Measurements from ENCODE around the gene PMFBP1.

PMFBP1 gene

GRCh38 chr16:72164691-72165090 lies 7.3 kb downstream of the PMFBP1 start:
- no peak for DNase-seq
- H3K18ac ChIP-seq (ENCODE audit: low read depth in 1 of 2, low read length in 2 of 2): no peak overlapping the region
- no peaks in the 10 kb centered on the region for H3K9me3 ChIP-seq (ENCODE audit: control insufficient read depth, low read length)
- H2AFZ ChIP-seq (ENCODE audit: low read depth, low read length): no peak overlapping the region
- no peak overlapping the region for H3K14ac ChIP-seq (ENCODE audit: low read length in 2 of 2)
- H3K4ac ChIP-seq (ENCODE audit: low read depth in 1 of 2, low read length in 2 of 2): no peak overlapping the region
- H3K9ac ChIP-seq (ENCODE audit: low read length): no peak overlapping the region
- H2BK12ac ChIP-seq (ENCODE audit: low read length in 2 of 2): no peak overlapping the region
- no peak overlapping the region for H2BK15ac ChIP-seq (ENCODE audit: low read depth, poor library complexity, severe bottlenecking)
- no peaks in the 10 kb centered on the region for H3K79me1 ChIP-seq (replicated peaks; ENCODE audit: low read length, poor library complexity, severe bottlenecking)
- H2BK120ac ChIP-seq (ENCODE audit: low read depth, low read length): no peak overlapping the region
- no peaks in the 10 kb centered on the region for H3K36me3 ChIP-seq (ENCODE audit: control insufficient read depth in 1 of 2, insufficient read depth in 2 of 2, low read depth in 1 of 2, low read length in 2 of 2)
- WGBS: 73% methylated on average over 5 of the region's 5 CpGs
- H3K4me3 ChIP-seq (ENCODE audit: insufficient read depth in 1 of 2, low read depth in 1 of 2, low read length in 2 of 2): no peak overlapping the region
- no peak overlapping the region for H2AK5ac ChIP-seq (ENCODE audit: low read length, severe bottlenecking)
- no peak overlapping the region for H4K8ac ChIP-seq (ENCODE audit: low read length)
- no peak overlapping the region for H3K23ac ChIP-seq (ENCODE audit: low read length in 2 of 2)
- H3K27ac ChIP-seq (ENCODE audit: low read length, poor library complexity, severe bottlenecking): no peak overlapping the region
- H3K4me2 ChIP-seq (ENCODE audit: low read length, poor library complexity, severe bottlenecking): no peak overlapping the region
- peaks cover 0 to 9% of the 10 kb centered on the region in 2 experiments for H3K27me3 ChIP-seq (ENCODE audit: control insufficient read depth in 1 of 2, insufficient read depth in 1 of 2, low read length in 2 of 2)
- H4K91ac ChIP-seq (ENCODE audit: low read length): no peak overlapping the region
- no peak overlapping the region for H2BK5ac ChIP-seq (ENCODE audit: low read depth, low read length, poor library complexity, severe bottlenecking)
- H3K4me1 ChIP-seq (ENCODE audit: control insufficient read depth, insufficient read depth, low read depth, low read length): no peaks in the 10 kb centered on the region

DNA sequence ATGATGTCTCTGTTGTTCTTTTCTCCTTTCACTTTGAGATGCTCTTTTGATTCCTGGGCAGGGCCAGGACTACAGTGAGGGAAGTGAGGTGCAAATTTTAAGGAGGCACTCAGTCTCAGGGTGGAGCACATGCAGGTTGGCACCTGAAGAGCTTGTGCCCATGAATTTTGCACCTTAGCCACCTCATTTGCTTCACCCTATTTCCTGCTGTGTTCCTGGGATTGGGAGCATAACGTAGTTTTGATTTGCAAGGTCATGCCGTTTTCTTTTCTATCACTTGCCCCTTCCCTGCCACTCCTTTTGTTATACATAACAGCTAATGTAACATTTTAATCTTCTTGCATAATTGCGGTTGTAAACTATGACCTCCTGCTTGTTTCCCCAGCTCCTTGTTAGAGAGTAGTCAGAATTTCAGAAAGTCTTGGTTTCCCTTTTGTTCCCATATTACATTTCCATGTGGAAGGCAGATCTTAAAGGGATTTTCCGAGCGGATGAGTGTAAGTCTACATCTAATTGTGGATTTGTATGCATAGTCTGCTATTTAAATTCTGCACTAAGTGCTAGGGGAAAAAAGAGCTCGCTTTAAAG lies 9.8 kb downstream of the PMFBP1 start:
- WGBS: 39% methylated on average over 2 of the region's 6 CpGs

GRCh38 chr16:72159801-72160200 lies 12.2 kb downstream of the PMFBP1 start:
- WGBS: 63% methylated on average over 2 of the region's 2 CpGs
- H2AFZ ChIP-seq (ENCODE audit: low read depth, low read length): no peak overlapping the region
- H2BK5ac ChIP-seq (ENCODE audit: low read depth, low read length, poor library complexity, severe bottlenecking): no peak overlapping the region
- no peaks in the 10 kb centered on the region for H3K79me1 ChIP-seq (replicated peaks; ENCODE audit: low read length, poor library complexity, severe bottlenecking)
- no peak for DNase-seq
- no peak overlapping the region for H2BK15ac ChIP-seq (ENCODE audit: low read depth, poor library complexity, severe bottlenecking)
- no peak overlapping the region for H3K4ac ChIP-seq (ENCODE audit: low read depth in 1 of 2, low read length in 2 of 2)
- no peaks in the 10 kb centered on the region for H3K4me1 ChIP-seq (ENCODE audit: control insufficient read depth, insufficient read depth, low read depth, low read length)
- H3K23ac ChIP-seq (ENCODE audit: low read length in 2 of 2): no peak overlapping the region
- H3K4me2 ChIP-seq (ENCODE audit: low read length, poor library complexity, severe bottlenecking): no peak overlapping the region
- no peak overlapping the region for H3K4me3 ChIP-seq (ENCODE audit: insufficient read depth in 1 of 2, low read depth in 1 of 2, low read length in 2 of 2)
- no peak overlapping the region for H3K14ac ChIP-seq (ENCODE audit: low read length in 2 of 2)
- H3K9me3 ChIP-seq (ENCODE audit: control insufficient read depth, low read length): no peaks in the 10 kb centered on the region
- no peak overlapping the region for H2BK12ac ChIP-seq (ENCODE audit: low read length in 2 of 2)
- no peak overlapping the region for H3K27ac ChIP-seq (ENCODE audit: low read length, poor library complexity, severe bottlenecking)
- no peak overlapping the region for H3K18ac ChIP-seq (ENCODE audit: low read depth in 1 of 2, low read length in 2 of 2)
- no peak overlapping the region for H4K91ac ChIP-seq (ENCODE audit: low read length)
- no peak overlapping the region for H2BK120ac ChIP-seq (ENCODE audit: low read depth, low read length)
- H3K9ac ChIP-seq (ENCODE audit: low read length): no peak overlapping the region
- H3K36me3 ChIP-seq (ENCODE audit: control insufficient read depth in 1 of 2, insufficient read depth in 2 of 2, low read depth in 1 of 2, low read length in 2 of 2): no peaks in the 10 kb centered on the region
- H2AK5ac ChIP-seq (ENCODE audit: low read length, severe bottlenecking): no peak overlapping the region
- no peak overlapping the region for H4K8ac ChIP-seq (ENCODE audit: low read length)
- H3K27me3 ChIP-seq (ENCODE audit: control insufficient read depth in 1 of 2, insufficient read depth in 1 of 2, low read length in 2 of 2): no peaks in the 10 kb centered on the region

More for the DNA sequence above, 9.8 kb downstream of the PMFBP1 start:
- Histone ChIP-seq H3K23ac (ENCODE audit: low read length in 2 of 2) (no peak overlapping the region), H3K27me3 (ENCODE audit: control insufficient read depth in 1 of 2, insufficient read depth in 1 of 2, low read length in 2 of 2) (peaks cover 0 to 9% of the 10 kb centered on the region in 2 experiments), H3K9ac (ENCODE audit: low read length) (no peak overlapping the region), H3K18ac (ENCODE audit: low read depth in 1 of 2, low read length in 2 of 2) (no peak overlapping the region), H3K4me3 (ENCODE audit: insufficient read depth in 1 of 2, low read depth in 1 of 2, low read length in 2 of 2) (no peak overlapping the region), H2AK5ac (ENCODE audit: low read length, severe bottlenecking) (no peak overlapping the region), H3K36me3 (ENCODE audit: control insufficient read depth in 1 of 2, insufficient read depth in 2 of 2, low read depth in 1 of 2, low read length in 2 of 2) (no peaks in the 10 kb centered on the region), H2BK120ac (ENCODE audit: low read depth, low read length) (no peak overlapping the region), H2BK5ac (ENCODE audit: low read depth, low read length, poor library complexity, severe bottlenecking) (no peak overlapping the region), H2BK12ac (ENCODE audit: low read length in 2 of 2) (no peak overlapping the region), H3K4ac (ENCODE audit: low read depth in 1 of 2, low read length in 2 of 2) (no peak overlapping the region), H3K9me3 (ENCODE audit: control insufficient read depth, low read length) (no peaks in the 10 kb centered on the region), H3K14ac (ENCODE audit: low read length in 2 of 2) (no peak overlapping the region), H3K4me1 (ENCODE audit: control insufficient read depth, insufficient read depth, low read depth, low read length) (no peaks in the 10 kb centered on the region), H2BK15ac (ENCODE audit: low read depth, poor library complexity, severe bottlenecking) (no peak overlapping the region), H3K4me2 (ENCODE audit: low read length, poor library complexity, severe bottlenecking) (no peak overlapping the region), H2AFZ (ENCODE audit: low read depth, low read length) (no peak overlapping the region), H3K79me1 (replicated peaks; ENCODE audit: low read length, poor library complexity, severe bottlenecking) (no peaks in the 10 kb centered on the region), H3K27ac (ENCODE audit: low read length, poor library complexity, severe bottlenecking) (no peak overlapping the region), H4K91ac (ENCODE audit: low read length) (no peak overlapping the region), H4K8ac (ENCODE audit: low read length) (no peak overlapping the region)
- DNase-seq: peak; percentile 3

- H2BK5ac ChIP-seq (ENCODE audit: low read depth, low read length, poor library complexity, severe bottlenecking): no peak overlapping the region
- no peak overlapping the region for H2BK12ac ChIP-seq (ENCODE audit: low read length in 2 of 2)
- H3K4me1 ChIP-seq (ENCODE audit: control insufficient read depth, insufficient read depth, low read depth, low read length): no peaks in the 10 kb centered on the region
- no peak overlapping the region for H3K23ac ChIP-seq (ENCODE audit: low read length in 2 of 2)
- no peak overlapping the region for H3K14ac ChIP-seq (ENCODE audit: low read length in 2 of 2)
- no peak overlapping the region for H3K4me2 ChIP-seq (ENCODE audit: low read length, poor library complexity, severe bottlenecking)
- no peak overlapping the region for H3K4ac ChIP-seq (ENCODE audit: low read depth in 1 of 2, low read length in 2 of 2)
- H4K91ac ChIP-seq (ENCODE audit: low read length): no peak overlapping the region
- no peaks in the 10 kb centered on the region for H3K79me1 ChIP-seq (replicated peaks; ENCODE audit: low read length, poor library complexity, severe bottlenecking)
- no peak overlapping the region for H2AK5ac ChIP-seq (ENCODE audit: low read length, severe bottlenecking)
- no peak for DNase-seq
- 83% methylated on average over 2 of the region's 2 CpGs for WGBS
- H2BK120ac ChIP-seq (ENCODE audit: low read depth, low read length): no peak overlapping the region
- no peaks in the 10 kb centered on the region for H3K27me3 ChIP-seq (ENCODE audit: control insufficient read depth in 1 of 2, insufficient read depth in 1 of 2, low read length in 2 of 2)
- H2BK15ac ChIP-seq (ENCODE audit: low read depth, poor library complexity, severe bottlenecking): no peak overlapping the region
- no peak overlapping the region for H4K8ac ChIP-seq (ENCODE audit: low read length)
- no peak overlapping the region for H3K9ac ChIP-seq (ENCODE audit: low read length)
- no peak overlapping the region for H3K4me3 ChIP-seq (ENCODE audit: insufficient read depth in 1 of 2, low read depth in 1 of 2, low read length in 2 of 2)
- H2AFZ ChIP-seq (ENCODE audit: low read depth, low read length): no peak overlapping the region
- H3K36me3 ChIP-seq (ENCODE audit: control insufficient read depth in 1 of 2, insufficient read depth in 2 of 2, low read depth in 1 of 2, low read length in 2 of 2): no peaks in the 10 kb centered on the region
- H3K9me3 ChIP-seq (ENCODE audit: control insufficient read depth, low read length): no peaks in the 10 kb centered on the region
- H3K27ac ChIP-seq (ENCODE audit: low read length, poor library complexity, severe bottlenecking): no peak overlapping the region
- no peak overlapping the region for H3K18ac ChIP-seq (ENCODE audit: low read depth in 1 of 2, low read length in 2 of 2)
Measured at GRCh38 chr16:72159386-72159785, 12.6 kb downstream of the PMFBP1 start.

Measured in mesenchymal stem cell (in vitro differentiated cells and primary cell).